Raji (cell line): ENCODE results near the gene GPR146.

Experiments used
- POLR2A ChIP-seq: IDR thresholded peaks from 2 replicates; pipeline ENCODE4 v1.6.1; 2011; ENCODE audit warnings: low read depth, low read length, control low read depth; ENCODE audit not compliant: insufficient read depth

The GPR146 gene

DNA sequence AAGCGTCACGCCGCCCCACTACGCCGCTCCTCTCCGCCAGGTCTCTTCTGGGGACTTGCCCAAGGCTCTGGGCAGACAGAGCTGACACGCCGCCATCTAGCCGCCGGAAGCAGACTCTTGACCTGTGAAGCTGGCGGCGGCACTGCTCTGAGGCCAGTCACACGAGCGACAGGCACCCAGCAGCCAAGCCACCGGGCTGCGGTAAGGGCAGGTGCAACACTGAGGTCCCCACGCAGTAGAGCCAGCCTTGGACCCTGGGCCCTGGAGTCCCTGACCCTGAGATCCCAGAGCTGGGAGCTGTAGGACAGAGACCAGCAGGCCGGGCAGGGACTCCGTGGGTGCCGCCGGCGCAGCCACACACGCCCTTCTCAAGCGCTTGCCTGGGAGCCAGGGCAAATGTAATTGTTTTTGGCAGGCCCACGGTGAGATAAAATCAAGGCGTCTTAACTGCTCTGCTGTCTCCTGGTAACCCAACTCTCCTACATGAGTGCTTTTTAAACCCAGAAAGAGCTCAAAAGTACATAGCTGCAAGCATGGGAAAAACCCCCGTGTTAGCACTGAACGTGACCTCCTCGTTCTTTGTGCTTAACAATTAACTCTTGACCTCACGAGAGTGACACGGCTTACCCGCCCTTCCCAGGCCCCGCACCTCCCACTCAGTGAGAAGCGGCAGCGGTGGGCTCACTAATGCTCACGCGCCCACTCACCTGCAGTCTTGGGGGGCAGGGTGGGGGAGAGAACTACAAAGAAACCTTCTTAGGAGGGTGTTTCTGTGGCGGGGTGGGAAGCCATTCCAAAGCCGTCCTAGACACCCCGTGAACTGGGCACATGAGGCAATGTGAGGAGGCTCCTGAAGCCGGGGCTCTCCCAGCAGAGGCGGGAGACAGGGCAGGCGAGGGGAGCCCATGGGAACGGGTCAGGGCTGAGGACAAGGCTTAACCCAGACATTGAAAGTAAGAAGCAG lies 52.1 kb downstream of the GPR146 start:
- no peak for TF ChIP-seq POLR2A

DNA sequence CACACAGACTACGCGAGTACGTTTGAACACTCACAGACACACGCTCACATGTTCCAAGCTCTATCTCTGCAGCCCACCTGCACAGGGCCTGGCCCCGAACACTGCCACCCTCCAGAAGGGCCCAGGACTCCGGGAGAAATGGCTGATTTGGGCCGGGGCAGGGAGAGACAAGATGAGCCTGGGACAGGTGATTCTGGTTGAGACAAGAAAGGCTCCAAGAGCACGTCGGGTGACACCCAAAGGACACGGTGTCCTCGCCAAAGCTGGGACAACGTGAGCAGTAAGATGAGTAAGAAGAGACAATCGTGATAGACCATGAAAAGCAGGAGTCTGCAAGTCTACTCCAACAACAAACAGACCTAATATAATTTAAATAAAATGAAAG lies 52.8 kb downstream of the GPR146 start:
- no peak for TF ChIP-seq POLR2A

DNA sequence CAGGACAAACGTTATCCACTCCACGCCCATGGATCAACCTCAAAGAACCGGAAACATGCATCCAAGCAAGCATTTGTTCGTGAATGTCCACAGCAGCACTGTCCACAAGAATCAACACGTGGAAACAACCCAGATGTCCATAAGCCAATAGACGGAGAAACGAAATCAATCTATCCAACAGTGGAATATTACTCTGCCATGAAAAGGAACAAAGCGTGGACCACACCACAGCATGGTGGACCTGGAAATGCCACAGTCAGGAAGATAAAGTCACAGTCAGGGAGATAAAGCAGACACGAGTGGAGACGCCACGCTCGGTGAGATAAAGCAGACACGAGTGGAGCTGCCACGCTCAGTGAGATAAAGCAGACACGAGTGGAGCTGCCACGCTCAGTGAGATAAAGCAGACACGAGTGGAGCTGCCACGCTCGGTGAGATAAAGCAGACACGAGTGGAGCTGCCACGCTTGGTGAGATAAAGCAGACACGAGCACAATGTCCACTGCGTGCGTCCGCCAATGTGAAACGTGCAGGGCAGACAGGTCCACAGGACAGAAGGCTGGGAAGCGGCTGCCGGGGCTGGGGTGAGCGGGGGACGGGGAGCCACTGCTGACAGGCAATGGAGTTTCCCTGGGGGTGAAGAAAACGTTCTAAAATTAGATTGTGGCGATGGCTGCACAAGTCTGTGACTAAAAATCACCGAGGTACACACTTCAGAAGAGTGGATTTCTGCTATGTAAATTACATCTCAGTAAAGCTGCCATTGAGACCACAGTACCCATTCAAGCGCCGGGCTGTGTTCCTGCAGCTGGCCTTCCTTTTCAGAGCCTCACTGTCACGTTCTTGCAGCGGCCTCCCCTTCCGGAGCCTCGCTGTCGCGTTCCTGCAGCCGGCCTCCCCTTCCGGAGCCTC lies 54.2 kb downstream of the GPR146 start:
- no peak for TF ChIP-seq POLR2A

DNA sequence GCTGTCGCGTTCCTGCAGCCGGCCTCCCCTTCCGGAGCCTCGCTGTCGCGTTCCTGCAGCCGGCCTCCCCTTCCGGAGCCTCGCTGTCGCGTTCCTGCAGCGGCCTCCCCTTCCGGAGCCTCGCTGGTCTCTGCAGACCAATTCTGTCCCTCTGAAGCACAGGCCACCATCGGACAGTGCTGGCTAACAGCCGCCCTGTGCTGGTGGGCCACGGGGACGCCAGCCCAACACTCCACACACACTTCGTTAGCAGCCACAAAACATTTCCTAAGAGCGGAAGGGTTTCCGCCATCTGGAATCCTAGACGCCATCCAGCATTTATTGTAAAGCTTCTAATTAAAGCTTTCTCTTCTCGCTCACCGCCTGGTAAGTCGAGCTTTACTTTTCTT lies 54.8 kb downstream of the GPR146 start:
- no peak for TF ChIP-seq POLR2A

DNA sequence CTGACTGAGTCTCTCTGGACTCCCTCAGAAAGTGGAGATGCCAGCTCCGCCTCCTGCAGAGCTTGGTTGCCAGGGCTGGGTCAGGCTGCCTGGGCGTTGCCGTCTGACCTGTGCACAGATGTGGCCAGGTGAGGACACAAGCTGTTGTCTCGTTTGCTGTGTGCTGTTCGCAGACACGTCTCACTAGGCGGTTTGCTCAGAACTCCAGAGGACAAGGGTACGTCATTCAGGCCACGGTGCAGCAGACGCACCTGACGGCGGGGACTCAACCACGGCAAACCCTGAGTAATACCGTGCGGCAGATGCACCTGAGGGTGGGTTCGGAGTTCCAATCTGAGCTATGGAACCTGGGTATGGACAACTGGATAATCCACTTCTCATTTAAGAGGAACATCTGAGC lies 55.3 kb downstream of the GPR146 start:
- no peak for TF ChIP-seq POLR2A

DNA sequence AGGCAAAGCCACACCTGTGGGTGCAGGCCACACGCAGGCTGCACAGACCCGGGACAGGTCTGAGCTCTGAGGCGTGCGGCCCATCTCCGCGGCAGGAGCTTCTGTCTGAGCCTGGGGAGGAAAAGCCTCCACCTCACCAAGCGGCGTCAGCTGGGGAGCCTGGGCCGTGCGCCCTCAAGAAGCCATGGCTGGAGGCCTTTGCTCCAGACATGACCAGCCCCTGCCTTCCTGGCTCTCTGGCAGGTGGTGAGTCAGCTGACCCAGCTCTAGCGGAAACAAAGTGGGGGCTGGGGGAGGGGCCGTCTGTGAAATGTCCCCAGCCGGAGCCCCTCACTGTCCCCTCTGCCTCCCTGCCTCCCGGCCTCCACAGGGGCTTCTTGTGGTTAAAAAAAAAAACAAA lies 56.0 kb downstream of the GPR146 start:
- no peak for TF ChIP-seq POLR2A

DNA sequence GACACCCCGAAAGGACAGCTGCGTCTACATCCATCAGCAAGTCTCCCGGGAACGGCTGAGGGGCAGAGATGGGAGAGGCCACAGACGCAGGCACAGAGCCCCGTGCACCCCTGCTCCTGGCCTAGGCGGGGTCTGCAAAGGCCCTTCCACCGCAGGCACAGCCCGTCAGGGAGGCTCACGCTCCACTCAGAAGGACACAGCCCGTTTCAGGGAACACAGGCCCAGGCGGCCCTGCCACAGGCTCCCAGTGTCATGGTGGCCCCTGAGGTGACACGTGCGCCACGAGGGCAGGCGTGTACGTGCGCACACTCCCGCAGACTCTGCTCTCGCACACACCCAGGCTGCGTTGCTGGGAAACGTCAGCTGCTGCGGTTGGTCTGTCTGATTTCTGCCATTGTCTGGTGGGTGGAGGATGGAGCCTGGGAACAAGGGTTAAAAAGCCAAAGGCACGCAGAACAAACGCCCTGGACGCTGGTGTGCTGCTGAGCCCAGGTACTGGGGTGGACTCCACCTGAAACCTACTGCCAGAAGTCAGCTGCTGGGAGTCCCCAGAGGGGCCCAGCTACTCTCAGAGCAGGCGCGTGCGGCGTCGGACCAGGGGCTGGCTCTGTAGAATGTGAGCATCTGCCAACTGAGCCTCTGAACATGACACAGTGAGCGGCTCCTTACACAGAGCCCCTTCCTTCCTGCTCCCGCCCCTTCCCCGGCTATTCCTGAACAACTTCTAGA lies 56.7 kb downstream of the GPR146 start:
- no peak for TF ChIP-seq POLR2A

DNA sequence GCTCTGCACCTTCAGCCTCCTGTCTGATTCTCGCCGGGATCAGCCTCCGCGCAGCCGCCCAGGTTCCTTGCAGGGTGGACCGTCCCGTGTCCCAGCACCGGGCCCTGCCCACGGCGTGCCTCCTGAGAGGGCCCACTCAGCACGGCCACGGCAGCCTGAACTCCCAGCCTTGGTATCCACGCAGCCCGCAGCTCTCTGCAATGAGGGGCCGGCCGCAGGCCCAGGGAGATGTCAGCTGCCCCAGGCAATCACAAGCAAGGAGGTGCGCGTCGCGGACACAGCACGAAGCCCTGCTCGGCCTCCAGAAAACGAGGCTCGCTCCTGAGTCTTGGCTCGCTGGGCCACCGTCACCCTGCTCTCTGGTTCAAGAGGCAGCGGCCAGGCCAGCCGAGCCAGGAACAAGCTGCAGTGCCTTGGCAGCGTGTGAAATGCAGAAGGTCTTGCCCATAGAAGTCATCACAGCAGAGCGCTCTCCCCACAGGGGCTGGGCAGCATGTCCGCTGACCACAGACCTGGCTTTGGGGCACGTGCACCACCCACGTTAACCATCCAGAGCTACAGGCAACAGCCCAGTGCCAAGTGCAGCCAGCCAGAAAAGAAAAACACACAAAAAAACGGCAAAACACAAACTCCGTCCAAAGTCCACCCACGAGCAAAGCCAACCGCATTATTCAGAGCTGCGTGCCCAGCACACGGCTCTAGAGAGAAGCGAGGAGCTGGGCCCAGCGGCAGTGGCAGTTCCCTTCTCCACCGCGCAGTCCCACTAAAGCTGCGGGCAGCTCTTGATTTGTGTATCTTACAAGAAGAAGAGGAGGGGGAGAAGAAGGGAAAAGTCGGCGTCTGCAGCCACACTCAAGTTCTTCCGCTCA lies 57.5 kb downstream of the GPR146 start:
- no peak for TF ChIP-seq POLR2A

DNA sequence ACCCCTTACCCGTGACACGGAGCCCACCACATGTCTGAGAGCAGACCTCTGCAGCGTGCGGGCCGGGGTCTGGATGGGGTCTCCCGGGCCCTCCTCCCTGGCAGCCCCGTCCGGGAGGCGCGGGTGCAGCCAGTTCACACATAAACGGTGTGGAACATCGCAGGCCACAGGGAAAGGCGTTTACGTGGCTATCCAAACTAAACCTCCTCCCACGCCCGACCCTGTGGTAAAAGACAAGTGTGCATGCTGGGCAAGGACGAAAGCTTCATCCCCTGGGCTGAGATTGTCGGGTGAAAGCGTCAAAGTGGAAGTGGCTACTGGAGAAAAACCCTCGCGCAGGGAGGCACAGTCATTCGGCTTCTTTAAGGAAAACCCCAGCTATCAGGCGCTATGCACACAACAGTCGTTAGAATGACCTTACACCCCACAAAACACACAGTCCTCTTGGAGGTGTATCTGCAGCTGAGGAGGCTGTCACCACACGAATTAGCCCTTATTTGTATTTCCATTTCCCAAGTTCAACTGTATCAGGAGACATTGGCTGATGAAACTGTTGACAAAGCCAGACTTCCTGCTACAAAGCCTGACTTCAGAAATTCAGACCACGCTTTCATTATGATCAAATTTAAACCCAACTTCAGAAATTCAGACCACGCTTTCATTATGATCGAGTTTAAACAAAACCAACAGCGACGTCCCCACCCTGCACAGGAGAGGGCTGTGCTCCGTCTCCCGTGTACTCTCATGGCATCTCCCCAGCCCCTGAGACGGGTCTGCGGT lies 58.9 kb downstream of the GPR146 start:
- no peak for TF ChIP-seq POLR2A

DNA sequence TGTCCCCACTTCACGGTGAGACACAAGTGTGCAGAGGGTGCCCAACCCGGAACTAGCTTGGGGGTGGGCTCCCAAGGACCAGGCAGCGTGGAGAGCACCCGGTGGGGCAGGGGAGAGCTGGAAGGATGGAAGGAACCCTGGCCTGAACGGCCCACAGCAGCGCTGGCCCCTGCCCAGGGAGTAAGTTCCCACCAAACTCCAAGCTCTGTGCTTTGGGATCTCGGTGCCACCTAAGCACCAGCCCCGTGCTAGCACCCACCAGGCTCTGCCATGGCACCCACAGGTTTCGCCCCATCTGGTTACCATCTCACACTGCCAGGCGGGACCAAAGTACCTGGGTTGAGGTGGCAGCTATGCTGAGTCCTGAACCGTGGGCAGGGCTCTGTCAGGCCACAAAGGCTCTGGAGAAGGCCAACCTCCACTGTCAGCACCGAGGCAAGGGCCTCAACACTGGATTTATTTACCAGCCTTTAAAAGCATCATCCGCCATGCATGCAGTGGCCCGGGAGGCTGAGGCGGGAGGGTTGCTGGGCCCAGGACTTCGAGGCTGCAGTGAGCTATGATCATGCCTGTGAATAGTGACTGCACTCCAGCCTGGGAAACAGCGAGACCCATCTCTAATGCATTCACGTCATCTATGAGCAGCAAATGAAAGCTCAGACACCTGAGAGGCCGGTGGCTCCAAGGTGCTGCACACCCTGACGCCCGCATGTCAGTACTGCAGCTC lies 59.6 kb downstream of the GPR146 start:
- no peak for TF ChIP-seq POLR2A

DNA sequence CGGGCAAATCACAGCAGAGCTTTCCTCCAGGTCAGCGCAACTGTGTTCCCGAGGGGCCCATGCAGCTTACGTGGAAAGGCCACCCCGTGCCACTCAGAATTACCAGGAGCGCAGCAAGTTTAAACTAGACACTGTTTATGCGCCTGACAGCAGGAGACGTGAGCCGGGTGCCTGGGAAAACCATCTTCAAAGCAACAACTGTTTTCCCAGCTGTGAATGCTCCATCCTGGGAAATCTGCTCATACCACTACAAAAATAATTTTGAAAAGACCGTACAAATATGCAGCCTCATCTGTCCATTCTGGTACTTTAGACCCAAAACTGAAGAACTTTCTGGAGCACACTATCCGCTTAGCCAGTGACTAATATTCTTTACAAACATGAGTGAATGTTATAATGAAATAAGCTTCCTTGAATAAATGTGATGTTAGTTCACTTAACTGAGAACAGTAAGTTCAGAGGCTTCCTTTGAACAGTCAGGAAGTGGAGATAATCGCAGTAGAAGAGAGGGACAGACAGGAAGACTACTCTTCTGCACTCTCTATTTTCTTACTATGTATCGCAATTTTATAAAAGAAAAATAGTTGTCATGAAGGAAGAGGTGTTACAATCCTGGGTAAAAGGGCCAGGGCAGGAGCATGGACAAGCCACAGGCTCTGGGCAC lies 60.3 kb downstream of the GPR146 start:
- no peak for TF ChIP-seq POLR2A

DNA sequence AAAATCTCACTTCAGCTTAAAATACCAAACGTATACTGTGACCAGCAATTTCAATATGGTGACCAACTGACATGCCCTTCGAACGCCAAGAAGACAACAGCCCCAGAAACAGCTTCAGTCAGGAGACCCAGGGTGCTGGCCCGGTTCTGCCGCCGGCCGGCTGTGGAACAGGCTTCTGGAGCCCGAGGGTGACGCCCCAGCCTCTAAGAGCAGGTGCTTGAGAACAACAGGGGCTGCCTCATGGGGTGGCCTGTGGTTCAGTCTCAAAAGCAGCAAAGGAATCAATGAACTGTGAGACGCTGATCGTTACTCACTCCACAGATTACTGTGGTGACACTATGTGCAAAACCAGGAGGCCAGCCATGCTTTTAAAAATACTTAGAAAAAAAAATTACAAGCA lies 60.8 kb downstream of the GPR146 start:
- no peak for TF ChIP-seq POLR2A

DNA sequence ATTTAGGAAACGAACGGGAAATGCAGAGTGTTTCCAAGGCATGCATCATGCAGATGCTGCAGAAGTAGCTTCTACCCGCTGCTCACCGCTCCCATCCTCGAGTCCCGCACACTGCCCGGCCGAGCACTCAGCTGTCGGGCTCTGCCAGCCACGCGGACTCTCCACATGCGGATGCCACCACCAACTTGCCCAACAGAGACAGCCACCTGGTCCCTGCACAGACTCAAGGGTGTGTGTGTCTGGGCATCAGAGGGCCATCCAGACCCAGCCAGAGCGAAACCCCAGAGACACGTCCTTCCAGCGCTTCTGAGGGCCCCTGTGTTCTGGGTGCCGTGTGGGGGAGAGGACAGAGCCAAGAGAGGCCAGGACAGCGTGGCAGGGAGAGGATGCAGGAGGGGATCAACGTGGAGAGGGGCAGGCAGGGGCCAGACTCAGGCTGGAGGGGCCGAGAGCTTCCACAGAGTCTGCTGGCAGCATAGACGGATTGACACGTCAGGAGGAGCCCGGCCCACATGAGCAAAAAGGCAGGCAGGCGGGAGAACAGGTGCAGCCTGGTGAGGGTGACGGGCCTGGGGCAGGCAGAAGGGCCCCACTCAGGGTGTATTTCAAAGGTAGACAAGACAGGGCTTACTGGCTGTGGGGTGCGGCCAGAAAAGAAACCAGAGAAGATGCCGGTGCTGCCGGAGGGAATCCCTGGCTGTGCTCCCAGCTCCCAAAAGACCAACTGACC lies 61.9 kb downstream of the GPR146 start:
- no peak for TF ChIP-seq POLR2A
